Left forelimb (tissue), 1 donor: Measurements from ENCODE around the gene RPL31.

Experiments
- DNase-seq: peaks from one replicate; pipeline ENCODE4 v3.0.0-alpha.2; 2018; ENCODE audit warnings: low spot score

RPL31 gene

GRCh38 chr2:101001691-101002561 is at the start of gene RPL31:
RPL31 (plus strand) TSS chr2:101002289; CDS start chr2:101002702, 413 bp downstream.
- DNase-seq, result peak; percentile 97

DNA sequence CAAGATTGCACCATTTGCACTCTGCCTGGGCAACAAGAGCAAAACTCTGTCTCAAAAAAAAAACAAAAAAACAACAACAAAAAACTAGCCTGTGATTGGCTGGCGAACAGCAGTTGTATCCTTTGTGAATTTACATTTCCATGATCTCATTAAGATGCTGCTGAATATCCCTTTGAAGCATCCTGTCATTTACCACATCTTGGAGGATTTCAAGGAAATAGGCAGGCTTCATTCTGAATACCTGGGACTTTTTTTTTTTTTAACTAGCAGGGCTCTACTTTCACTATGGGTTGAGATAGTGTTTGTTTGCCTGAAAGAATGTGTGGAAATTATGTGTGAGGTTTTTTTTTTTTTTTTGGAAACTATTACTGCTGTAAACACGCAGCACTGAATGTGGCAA is 49.6 kb upstream of the RPL31 start:
- no peak for DNase-seq

GRCh38 chr2:100953406-100954043 is 48.6 kb upstream of the RPL31 start:
- no peak for DNase-seq

GRCh38 chr2:100954044-100954420 is 48.1 kb upstream of the RPL31 start:
- DNase-seq, result no peak

- no peak for DNase-seq
Measured at GRCh38 chr2:100955226-100955625, 46.9 kb upstream of the RPL31 start.

GRCh38 chr2:100956081-100956480 is 46.0 kb upstream of the RPL31 start:
- DNase-seq, result no peak

DNA sequence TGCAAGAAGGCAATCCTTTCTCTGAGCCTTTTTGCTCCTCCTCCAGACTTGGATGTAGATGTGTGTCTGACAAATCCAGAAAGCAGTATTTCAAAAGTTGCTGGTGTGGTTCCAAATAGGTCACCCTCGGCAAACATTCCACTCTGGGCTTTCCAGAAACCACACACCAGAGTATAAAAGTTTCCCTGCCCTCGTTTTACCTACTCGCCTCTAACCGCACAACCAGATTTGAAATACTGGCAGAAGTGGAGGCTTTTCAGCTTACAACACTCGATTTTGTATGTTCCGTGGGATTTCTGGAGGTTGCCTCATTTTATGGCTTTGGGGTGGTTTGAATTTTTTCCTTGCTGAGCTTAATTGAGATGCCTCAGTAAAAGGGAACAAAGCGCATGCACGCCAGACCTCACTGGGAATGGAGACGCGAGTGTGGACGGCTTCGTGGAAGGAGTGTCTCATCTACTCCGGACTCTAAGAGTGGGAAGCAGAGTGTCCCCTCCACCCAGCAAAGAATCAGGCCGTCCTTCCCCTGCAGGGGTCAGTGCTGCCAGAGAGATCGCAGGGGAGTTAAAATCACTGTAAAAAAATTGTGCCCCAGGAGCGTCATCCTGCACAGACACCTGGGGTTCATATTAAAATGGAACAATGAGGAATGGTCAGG is 44.0 kb upstream of the RPL31 start:
- no peak for DNase-seq

DNA sequence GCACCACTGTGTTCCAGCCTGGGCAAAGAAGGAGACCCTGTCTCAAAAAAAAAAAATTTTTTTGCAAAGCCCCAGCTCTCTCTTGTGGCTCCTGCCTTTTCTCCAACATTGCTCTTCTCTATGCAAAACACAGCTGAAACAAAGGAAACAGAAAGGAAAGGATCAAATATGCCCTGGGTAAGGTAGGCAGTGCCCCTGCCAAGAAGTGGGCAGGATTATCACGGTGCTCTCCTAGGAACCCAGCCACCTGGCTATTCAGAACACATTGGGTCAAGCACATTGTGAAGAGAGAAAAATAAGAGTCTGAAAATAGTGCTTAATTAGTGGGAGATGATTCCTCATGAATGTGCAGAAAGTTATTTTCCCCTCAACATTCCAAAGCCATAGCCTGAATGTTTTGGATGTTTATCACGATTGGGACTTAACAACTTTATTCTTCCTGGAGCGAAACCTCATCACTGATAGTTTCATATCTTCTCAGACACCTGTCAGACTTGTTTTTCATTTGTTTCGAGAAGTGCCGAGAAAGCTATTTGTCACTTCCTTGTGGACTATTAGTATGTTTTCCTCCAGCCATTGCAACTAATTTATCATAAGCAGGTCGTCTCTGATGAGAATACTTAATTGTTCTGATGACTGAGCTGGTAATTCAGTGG is 42.7 kb upstream of the RPL31 start:
- DNase-seq, result no peak

- no peak for DNase-seq
Measured at GRCh38 chr2:100960688-100961087, 41.4 kb upstream of the RPL31 start.

- DNase-seq, result no peak
Measured at GRCh38 chr2:100962366-100963025, 39.6 kb upstream of the RPL31 start.

GRCh38 chr2:100963026-100963375 is 39.1 kb upstream of the RPL31 start:
- DNase-seq, result no peak

- DNase-seq, result no peak
Measured at GRCh38 chr2:100964222-100964621, 37.9 kb upstream of the RPL31 start.

DNA sequence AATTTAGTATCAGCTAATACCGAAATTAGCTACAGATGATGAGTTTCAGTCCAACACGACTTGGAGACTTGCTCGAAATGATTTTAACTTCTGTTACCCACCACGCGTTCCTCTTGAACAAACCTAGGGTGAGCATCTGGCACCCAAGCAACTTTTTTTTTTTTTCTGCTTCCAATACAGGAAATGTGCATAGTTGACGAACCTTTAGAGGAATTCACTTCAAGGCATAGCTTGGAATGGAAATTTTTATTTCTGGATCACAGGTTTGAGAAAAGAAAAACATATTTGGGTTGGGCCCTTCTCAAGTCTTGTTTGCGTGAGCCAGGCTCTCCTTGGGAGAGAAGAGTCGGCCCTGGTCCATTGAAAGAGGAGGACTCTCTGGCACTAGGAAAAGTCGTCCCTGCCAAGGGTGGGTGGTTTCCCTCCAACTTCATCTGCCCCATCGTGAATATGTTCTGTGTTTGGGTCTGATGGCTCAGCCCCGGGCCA is 37.4 kb upstream of the RPL31 start:
- DNase-seq, result no peak

GRCh38 chr2:100965596-100965995 is 36.5 kb upstream of the RPL31 start:
- no peak for DNase-seq

GRCh38 chr2:100967716-100968115 is 34.4 kb upstream of the RPL31 start:
- DNase-seq, result no peak

- DNase-seq, result no peak
Measured at GRCh38 chr2:100968146-100969145, 33.6 kb upstream of the RPL31 start.

DNA sequence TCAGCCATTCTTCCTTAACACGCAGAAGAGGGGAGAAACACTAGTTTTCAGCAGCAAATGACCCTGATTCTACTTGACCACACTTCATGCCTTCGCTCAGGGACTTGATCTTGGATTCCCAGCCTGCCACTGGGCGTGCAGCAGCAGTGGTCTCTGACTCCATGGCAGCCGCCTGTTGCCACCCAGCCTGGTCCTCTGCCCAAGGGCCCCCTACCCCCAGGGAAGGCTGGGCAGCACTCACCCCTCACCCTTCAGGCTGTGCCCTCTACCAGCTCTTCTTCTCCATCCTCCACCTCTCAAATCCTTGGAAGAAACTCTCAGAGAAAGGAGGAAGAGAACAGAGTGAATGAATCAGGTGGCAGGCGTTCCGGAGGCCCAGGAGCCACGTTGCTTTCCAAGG is 32.1 kb upstream of the RPL31 start:
- DNase-seq, result no peak

DNA sequence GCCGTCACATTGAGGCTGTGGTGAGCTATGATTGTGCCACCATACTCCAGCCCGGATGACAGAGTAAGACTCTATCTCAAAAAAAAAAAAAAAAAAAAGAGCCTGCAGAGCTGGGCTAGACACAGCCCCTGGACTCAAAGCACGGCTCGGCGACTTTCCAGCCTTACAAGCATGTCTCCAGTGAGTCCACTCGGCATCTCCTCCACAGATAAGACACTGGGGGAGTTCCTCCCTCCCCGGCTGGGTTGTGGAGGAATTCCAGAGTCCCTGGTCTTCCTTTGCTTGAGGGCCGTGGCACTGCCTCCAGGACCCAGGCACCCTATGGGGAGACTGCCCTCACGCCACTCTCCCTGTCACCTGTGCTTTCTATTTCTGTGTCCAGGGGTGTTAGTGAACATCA is 30.9 kb upstream of the RPL31 start:
- no peak for DNase-seq

DNA sequence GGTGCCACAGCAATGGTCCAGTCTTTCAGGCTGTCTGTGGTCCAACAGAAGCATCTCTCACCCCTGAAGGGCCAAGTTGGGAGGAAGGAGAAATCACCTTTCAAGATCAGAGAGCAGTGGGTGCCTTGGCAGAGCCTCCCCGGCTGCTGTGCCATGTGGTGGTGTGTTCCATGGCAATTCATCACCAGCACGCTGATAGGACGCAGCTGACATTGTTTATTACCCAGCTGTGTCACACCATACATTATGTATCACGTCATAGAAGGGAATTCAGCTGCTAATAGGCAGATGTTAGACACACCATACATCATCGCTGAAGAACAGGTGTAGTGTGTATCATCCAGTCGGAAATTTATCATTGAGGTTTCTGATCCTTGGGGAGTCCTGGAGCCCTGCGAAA is 29.6 kb upstream of the RPL31 start:
- no peak for DNase-seq

DNA sequence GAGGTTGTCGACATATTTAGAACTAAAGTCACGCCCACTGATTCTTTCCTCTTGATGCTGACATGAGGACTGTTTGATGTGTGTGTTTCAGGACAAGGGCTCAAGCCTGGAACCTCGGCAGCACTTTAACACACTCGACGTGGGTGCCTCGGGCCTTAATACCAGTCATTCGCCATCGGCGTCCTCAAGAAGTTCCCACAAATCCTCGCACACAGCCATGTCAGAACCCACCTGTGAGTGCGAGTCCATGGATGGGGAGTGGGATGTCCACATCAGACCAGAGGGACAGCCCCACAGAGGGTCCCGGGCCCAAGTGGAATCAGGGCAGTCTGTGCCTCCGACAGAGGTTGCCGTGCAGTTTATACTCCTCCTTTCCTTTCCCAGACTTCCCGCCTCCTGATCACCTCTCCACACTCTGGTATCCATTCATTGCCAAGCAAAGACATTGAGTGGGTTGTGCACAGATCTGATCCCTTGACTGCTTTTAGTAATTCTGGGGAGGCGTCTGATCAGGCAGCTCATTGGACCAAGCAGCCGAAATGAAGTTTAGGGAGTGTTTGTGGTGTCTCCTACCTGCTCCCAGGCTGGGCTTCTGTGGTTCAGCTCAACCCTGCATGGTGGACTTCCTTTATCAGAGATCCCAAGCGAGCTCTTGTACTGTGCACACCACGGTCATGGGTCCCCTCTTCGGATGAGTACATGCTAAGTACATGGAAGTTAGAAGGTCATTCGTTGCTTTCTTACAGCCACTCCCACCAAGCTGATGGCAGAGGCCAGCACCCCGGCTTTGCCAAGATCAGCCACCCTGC is 27.2 kb upstream of the RPL31 start:
- no peak for DNase-seq
